HepG2 (cell line): Measurements from ENCODE around the gene CAMK4. TPM values are rescaled to one million over a fixed set of nuclear protein-coding genes. Genes with fewer than 3 reads are reported as not detected.

Experiments
- ATAC-seq: fragments of 200-7000 bp; cut with Tn5 transposase; 3 replicates; pipeline ENCODE4 v1.9.1; 2020; ENCODE audit warnings: mild to moderate bottlenecking, moderate library complexity
- BruUV-seq: library from RNA; stranded (reverse); fragments of 400-500 nt; replicated peaks from 2 replicates; lab custom pipeline; 2021; lab: Mats Ljungman, UMichigan
- CTCF ChIA-PET: fragments of 300-600 bp; formaldehyde crosslinking; extraction: SDS; loops from one replicate; lab custom pipeline; 2021; ENCODE audit warnings: low total read pairs, inconsistent platforms, low intra/inter-chr PET ratio; lab: Yijun Ruan, JAX
- POLR2A ChIA-PET: fragments of 350-600 bp; sonication (Branson Sonifier 250); formaldehyde crosslinking; loops from one replicate; lab custom pipeline; 2020; ENCODE audit warnings: antibody characterized with exemption, inconsistent platforms; lab: Yijun Ruan, JAX
- DNase-seq: peaks from one replicate; pipeline ENCODE4 v3.0.0-alpha.2; 2015; ENCODE audit warnings: low spot score
- FAIRE-seq: peaks from 3 replicates; lab custom pipeline; 2011; peaks lifted over from hg19 to GRCh38; lab: Jason Lieb, UNC
- H2AFZ ChIP-seq: one replicate; pipeline ENCODE4 v1.6.1; 2011; ENCODE audit warnings: low read length, inconsistent platforms
- H3K27ac ChIP-seq: fragments of 300-600 bp; 3 replicates; pipeline ENCODE4 v1.8.0; 2011; ENCODE audit warnings: mixed run types, mild to moderate bottlenecking, mixed read lengths, low read length, inconsistent platforms; ENCODE audit not compliant: insufficient read depth; ENCODE audit errors: extremely low read length
- H3K27me3 ChIP-seq, 2 experiments: fragments of 200-600 bp in 1 of 2; 2 replicates in 1 of 2; 3 replicates in 1 of 2; pipeline versions ENCODE4 v1.6.0 to v1.8.0; 2011; ENCODE audit warnings: low read length in 2 of 2, mild to moderate bottlenecking in 2 of 2, moderate library complexity in 2 of 2, inconsistent platforms in 1 of 2; ENCODE audit not compliant: insufficient read depth in 2 of 2, control insufficient read depth in 1 of 2
- H3K36me3 ChIP-seq, 2 experiments: fragments of 200-600 bp in 1 of 2; replicated peaks in 1 of 2; 2 replicates in 1 of 2; 3 replicates in 1 of 2; pipeline versions ENCODE4 v1.5.1 to v1.8.0; 2011; ENCODE audit warnings: low read length in 2 of 2, inconsistent platforms in 1 of 2; ENCODE audit not compliant: insufficient read depth in 2 of 2, control insufficient read depth in 1 of 2
- H3K4me1 ChIP-seq: 2 replicates; pipeline ENCODE4 v1.5.1; 2012; ENCODE audit warnings: low read length, inconsistent platforms; ENCODE audit not compliant: insufficient read depth
- H3K4me2 ChIP-seq: 2 replicates; pipeline ENCODE4 v1.6.0; 2011; ENCODE audit warnings: low read depth, low read length, inconsistent platforms
- H3K4me3 ChIP-seq, 3 experiments: fragments of 200-600 bp in 1 of 3; sonication (generic), shearing (Covaris generic) in 1 of 3; replicated peaks in 1 of 3; 2 replicates each; pipeline ENCODE4 v1.5.1; 2011 to 2016; ENCODE audit warnings: low read length in 3 of 3, inconsistent platforms in 2 of 3, low read depth in 2 of 3, mild to moderate bottlenecking in 2 of 3, control low read depth in 1 of 3, mixed read lengths in 1 of 3; ENCODE audit not compliant: insufficient read depth in 1 of 3
- H3K79me2 ChIP-seq: one replicate; pipeline ENCODE4 v1.6.1; 2011; ENCODE audit warnings: low read length, inconsistent platforms; ENCODE audit not compliant: insufficient read depth
- H3K9ac ChIP-seq: 2 replicates; pipeline ENCODE4 v1.6.0; 2011; ENCODE audit warnings: mild to moderate bottlenecking, low read depth, low read length, inconsistent platforms; ENCODE audit not compliant: insufficient read depth
- H3K9me3 ChIP-seq: 2 replicates; pipeline ENCODE4 v1.5.1; 2012; ENCODE audit warnings: mild to moderate bottlenecking, low read length
- H4K20me1 ChIP-seq: 2 replicates; pipeline ENCODE4 v1.6.0; 2011; ENCODE audit warnings: inconsistent platforms, mild to moderate bottlenecking, low read length, moderate library complexity; ENCODE audit not compliant: insufficient read depth
- E2F2 ChIP-seq: sonication (generic); formaldehyde crosslinking; IDR thresholded peaks from 2 replicates; pipeline ENCODE4 v1.4.0; 2020; ENCODE audit warnings: missing genetic modification reagents, borderline replicate concordance
- HIVEP1 ChIP-seq: sonication (generic); formaldehyde crosslinking; IDR thresholded peaks from 2 replicates; pipeline ENCODE4 v1.4.0; 2020; ENCODE audit warnings: mild to moderate bottlenecking, missing genetic modification reagents
- ISL2 ChIP-seq: sonication (generic); formaldehyde crosslinking; IDR thresholded peaks from 2 replicates; pipeline ENCODE4 v1.5.0; 2020; ENCODE audit warnings: missing genetic modification reagents
- MAFG ChIP-seq: sonication (generic); formaldehyde crosslinking; IDR thresholded peaks from 2 replicates; pipeline ENCODE4 v1.5.1; 2020; ENCODE audit warnings: mild to moderate bottlenecking, missing genetic modification reagents
- NBN ChIP-seq: fragments of 450-650 bp; conservative IDR thresholded peaks from 2 replicates; pipeline ENCODE4 v1.6.1; 2017
- NR2F6 ChIP-seq, 2 experiments: IDR thresholded peaks; 2 replicates each; pipeline ENCODE4 v1.6.1; 2016; ENCODE audit warnings: antibody characterized with exemption in 1 of 2, mild to moderate bottlenecking in 1 of 2
- SIN3A ChIP-seq: IDR thresholded peaks from 2 replicates; pipeline ENCODE4 v1.6.1; 2011; ENCODE audit warnings: low read depth, mild to moderate bottlenecking, control low read depth, low read length, borderline replicate concordance
- SP140L ChIP-seq: sonication (generic); formaldehyde crosslinking; IDR thresholded peaks from 2 replicates; pipeline ENCODE4 v1.4.0; 2020; ENCODE audit warnings: missing genetic modification reagents, borderline replicate concordance
- U2AF1 ChIP-seq: fragments of 200-400 bp; formaldehyde crosslinking; optimal IDR thresholded peaks from 2 replicates; pipeline ENCODE3; 2017; ENCODE audit warnings: mild to moderate bottlenecking, low read depth, low read length
- ZNF136 ChIP-seq: sonication (generic); formaldehyde crosslinking; IDR thresholded peaks from 2 replicates; pipeline ENCODE4 v1.8.1; 2022; ENCODE audit warnings: low read depth, mild to moderate bottlenecking, moderate library complexity, missing genetic modification reagents
- ZNF225 ChIP-seq: sonication (generic); formaldehyde crosslinking; IDR thresholded peaks from 2 replicates; pipeline ENCODE4 v1.4.0; 2020; ENCODE audit warnings: mild to moderate bottlenecking, missing genetic modification reagents
- ZNF597 ChIP-seq: sonication (generic); formaldehyde crosslinking; IDR thresholded peaks from 2 replicates; pipeline ENCODE4 v1.5.0; 2020; ENCODE audit warnings: missing genetic modification reagents
- WGBS: methylation state at CpG from one replicate; pipeline ENCODE4 v1.1.6; 2017; ENCODE audit warnings: low lambda C conversion rate; 5-methylcytosine and 5-hydroxymethylcytosine counted together
- in situ Hi-C: cut with HindIII; loops from 2 replicates; pipeline ENCODE4 v1.10.0; 2017; ENCODE audit warnings: low pct_unique_long_range_greater_than_20kb; ENCODE audit not compliant: extremely low pct_ligation_motif_present
- intact Hi-C: fragments of 100-400 bp; cut with micrococcal nuclease; formaldehyde crosslinking; loops from one replicate; pipeline ENCODE4 v1.10.0; 2022; ENCODE audit not compliant: unreplicated experiment
- polyA plus RNA-seq, 8 experiments: library from polyadenylated mRNA; depleted of rRNA in 3 of 8; stranded (reverse) in 7 of 8; unstranded in 1 of 8; fragments of >200 nt; fragmentation: Illumina TruSeq in 4 of 8; extraction: Trizol in 4 of 8; gene quantifications; 2 replicates each; pipeline versions ENCODE4 v1.2.1 to v1.2.3, GENCODE V29; 2011 to 2016; ENCODE audit warnings: low read depth in 4 of 8, missing spikeins in 1 of 8, mixed read lengths in 1 of 8; ENCODE audit not compliant: insufficient read depth in 1 of 8
- total RNA-seq, 5 experiments: library from RNA; depleted of rRNA; stranded (reverse); fragments of >200 nt; fragmentation: Illumina TruSeq; extraction: Trizol; gene quantifications; 2 replicates each; pipeline ENCODE4 v1.2.3, GENCODE V29; 2016; ENCODE audit warnings: low read depth in 1 of 5
- TF ChIP-seq, protein P1 (sequence below): sonication (generic); formaldehyde crosslinking; conservative IDR thresholded peaks from 2 replicates; pipeline ENCODE4 v1.8.0; 2022; ENCODE audit warnings: missing genetic modification reagents
- TF ChIP-seq, protein P2 (sequence below): sonication (generic); formaldehyde crosslinking; IDR thresholded peaks from 2 replicates; pipeline ENCODE4 v1.5.1; 2020; ENCODE audit warnings: missing genetic modification reagents, mild to moderate bottlenecking, borderline replicate concordance
- TF ChIP-seq, protein P3 (sequence below): sonication (generic); formaldehyde crosslinking; IDR thresholded peaks from 2 replicates; pipeline ENCODE4 v1.4.0; 2020; ENCODE audit warnings: missing genetic modification reagents

CAMK4 gene
- total and polyA plus RNA-seq, 2 of the 13 experiments (the other 11 are each of a cell fraction or from before 2014, with no cell fraction given): not detected

GRCh38 chr5:111234125-111234524 lies 9.9 kb downstream of the CAMK4 start:
- BruUV-seq: no TSS peak
- no peaks in the 10 kb centered on the region for H3K9me3 ChIP-seq
- H3K4me1 ChIP-seq: no peaks in the 10 kb centered on the region
- H3K79me2 ChIP-seq: no peaks in the 10 kb centered on the region
- H3K27ac ChIP-seq: no peak overlapping the region
- WGBS: 0% methylated on average over 2 of the region's 2 CpGs
- in situ Hi-C loops (no loop called here), intact Hi-C loops (no loop called here)
- no peak overlapping the region for H3K4me2 ChIP-seq
- no peaks in the 10 kb centered on the region; a peak in 1 of 5 replicates for H3K27me3 ChIP-seq
- no peak for FAIRE-seq
- DNase-seq: no peak
- no peaks in the 10 kb centered on the region for H3K36me3 ChIP-seq
- no peaks in the 10 kb centered on the region for H4K20me1 ChIP-seq
- H2AFZ ChIP-seq: no peak overlapping the region
- no peak overlapping the region for H3K9ac ChIP-seq
- ChIA-PET CTCF (no interaction called here), POLR2A (no interaction called here)
- ATAC-seq: no peak
- no peak overlapping the region for H3K4me3 ChIP-seq
- TF ChIP-seq HIVEP1 (CRISPR knock-in tag) (no peak), MAFG (CRISPR knock-in tag) (no peak), NBN (no peak), U2AF1 (no peak), ZNF225 (no peak), ISL2 (CRISPR knock-in tag) (no peak), E2F2 (CRISPR knock-in tag) (no peak), NR2F6 (IDR thresholded peaks at IDR 0.05) (no peak), NR2F6 (CRISPR knock-in tag; IDR thresholded peaks at IDR 0.05) (no peak), ZNF597 (no peak), ZNF136 (no peak), SP140L (no peak), SIN3A (no peak)
- TF ChIP-seq, protein P1, sequence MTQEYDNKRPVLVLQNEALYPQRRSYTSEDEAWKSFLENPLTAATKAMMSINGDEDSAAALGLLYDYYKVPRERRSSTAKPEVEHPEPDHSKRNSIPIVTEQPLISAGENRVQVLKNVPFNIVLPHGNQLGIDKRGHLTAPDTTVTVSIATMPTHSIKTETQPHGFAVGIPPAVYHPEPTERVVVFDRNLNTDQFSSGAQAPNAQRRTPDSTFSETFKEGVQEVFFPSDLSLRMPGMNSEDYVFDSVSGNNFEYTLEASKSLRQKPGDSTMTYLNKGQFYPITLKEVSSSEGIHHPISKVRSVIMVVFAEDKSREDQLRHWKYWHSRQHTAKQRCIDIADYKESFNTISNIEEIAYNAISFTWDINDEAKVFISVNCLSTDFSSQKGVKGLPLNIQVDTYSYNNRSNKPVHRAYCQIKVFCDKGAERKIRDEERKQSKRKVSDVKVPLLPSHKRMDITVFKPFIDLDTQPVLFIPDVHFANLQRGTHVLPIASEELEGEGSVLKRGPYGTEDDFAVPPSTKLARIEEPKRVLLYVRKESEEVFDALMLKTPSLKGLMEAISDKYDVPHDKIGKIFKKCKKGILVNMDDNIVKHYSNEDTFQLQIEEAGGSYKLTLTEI (CRISPR knock-in tag): no peak
- TF ChIP-seq, protein P2, sequence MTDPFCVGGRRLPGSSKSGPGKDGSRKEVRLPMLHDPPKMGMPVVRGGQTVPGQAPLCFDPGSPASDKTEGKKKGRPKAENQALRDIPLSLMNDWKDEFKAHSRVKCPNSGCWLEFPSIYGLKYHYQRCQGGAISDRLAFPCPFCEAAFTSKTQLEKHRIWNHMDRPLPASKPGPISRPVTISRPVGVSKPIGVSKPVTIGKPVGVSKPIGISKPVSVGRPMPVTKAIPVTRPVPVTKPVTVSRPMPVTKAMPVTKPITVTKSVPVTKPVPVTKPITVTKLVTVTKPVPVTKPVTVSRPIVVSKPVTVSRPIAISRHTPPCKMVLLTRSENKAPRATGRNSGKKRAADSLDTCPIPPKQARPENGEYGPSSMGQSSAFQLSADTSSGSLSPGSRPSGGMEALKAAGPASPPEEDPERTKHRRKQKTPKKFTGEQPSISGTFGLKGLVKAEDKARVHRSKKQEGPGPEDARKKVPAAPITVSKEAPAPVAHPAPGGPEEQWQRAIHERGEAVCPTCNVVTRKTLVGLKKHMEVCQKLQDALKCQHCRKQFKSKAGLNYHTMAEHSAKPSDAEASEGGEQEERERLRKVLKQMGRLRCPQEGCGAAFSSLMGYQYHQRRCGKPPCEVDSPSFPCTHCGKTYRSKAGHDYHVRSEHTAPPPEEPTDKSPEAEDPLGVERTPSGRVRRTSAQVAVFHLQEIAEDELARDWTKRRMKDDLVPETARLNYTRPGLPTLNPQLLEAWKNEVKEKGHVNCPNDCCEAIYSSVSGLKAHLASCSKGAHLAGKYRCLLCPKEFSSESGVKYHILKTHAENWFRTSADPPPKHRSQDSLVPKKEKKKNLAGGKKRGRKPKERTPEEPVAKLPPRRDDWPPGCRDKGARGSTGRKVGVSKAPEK: no peak
- TF ChIP-seq, protein P3, sequence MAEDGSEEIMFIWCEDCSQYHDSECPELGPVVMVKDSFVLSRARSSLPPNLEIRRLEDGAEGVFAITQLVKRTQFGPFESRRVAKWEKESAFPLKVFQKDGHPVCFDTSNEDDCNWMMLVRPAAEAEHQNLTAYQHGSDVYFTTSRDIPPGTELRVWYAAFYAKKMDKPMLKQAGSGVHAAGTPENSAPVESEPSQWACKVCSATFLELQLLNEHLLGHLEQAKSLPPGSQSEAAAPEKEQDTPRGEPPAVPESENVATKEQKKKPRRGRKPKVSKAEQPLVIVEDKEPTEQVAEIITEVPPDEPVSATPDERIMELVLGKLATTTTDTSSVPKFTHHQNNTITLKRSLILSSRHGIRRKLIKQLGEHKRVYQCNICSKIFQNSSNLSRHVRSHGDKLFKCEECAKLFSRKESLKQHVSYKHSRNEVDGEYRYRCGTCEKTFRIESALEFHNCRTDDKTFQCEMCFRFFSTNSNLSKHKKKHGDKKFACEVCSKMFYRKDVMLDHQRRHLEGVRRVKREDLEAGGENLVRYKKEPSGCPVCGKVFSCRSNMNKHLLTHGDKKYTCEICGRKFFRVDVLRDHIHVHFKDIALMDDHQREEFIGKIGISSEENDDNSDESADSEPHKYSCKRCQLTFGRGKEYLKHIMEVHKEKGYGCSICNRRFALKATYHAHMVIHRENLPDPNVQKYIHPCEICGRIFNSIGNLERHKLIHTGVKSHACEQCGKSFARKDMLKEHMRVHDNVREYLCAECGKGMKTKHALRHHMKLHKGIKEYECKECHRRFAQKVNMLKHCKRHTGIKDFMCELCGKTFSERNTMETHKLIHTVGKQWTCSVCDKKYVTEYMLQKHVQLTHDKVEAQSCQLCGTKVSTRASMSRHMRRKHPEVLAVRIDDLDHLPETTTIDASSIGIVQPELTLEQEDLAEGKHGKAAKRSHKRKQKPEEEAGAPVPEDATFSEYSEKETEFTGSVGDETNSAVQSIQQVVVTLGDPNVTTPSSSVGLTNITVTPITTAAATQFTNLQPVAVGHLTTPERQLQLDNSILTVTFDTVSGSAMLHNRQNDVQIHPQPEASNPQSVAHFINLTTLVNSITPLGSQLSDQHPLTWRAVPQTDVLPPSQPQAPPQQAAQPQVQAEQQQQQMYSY (CRISPR knock-in tag): no peak
